Measurements from ENCODE around the gene CDH22. TPM values are rescaled to one million over a fixed set of nuclear protein-coding genes. Genes with fewer than 3 reads are reported as not detected.

CDH22 gene
- total RNA-seq, 3 donors from 2014 or later: 0.15 to 0.66 (median 0.16) TPM

DNA sequence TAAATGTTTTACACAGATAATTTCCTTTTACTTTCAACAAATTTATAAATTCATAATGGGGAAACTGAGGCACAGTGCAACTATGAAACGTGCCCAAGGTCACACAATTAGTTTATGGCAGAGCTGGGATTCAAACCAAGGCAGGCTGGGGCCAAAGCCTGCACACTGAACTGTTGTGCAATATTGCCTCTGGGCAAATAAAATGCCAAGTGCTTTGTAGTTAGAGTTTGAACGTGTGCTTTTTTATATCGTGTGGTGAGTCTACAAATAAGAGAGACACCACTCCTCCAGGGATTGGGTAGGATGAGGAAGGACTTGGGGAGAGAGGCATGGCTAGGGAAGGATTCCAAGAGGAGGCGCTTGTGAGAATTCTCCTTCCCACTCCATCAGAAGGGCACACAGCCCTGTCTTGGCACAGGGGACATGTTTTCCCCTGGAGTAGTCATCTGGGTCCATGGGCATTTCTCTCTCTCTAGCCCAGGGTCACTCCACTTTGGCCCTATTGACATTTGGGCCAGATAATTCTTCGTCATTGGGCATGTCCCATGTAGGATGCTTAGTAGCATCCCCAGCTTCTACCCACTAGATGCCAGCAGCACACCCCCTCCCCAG is 2.8 kb upstream of the CDH22 start:
- Histone ChIP-seq H3K27me3 (peaks cover 2 to 94% of the 10 kb centered on the region in 2 donors), H3K9me3 (no peaks in the 10 kb centered on the region), H3K4me1 (peaks cover 3 to 13% of the 10 kb centered on the region in 2 donors), H3K36me3 (no peaks in the 10 kb centered on the region), H3K27ac (no peak overlapping the region), H3K4me3 (no peak overlapping the region)
- DNase-seq (ENCODE audit: low spot score in 2 of 2): no peak
- TF ChIP-seq CTCF (IDR thresholded peaks at IDR 0.05) (no peak), POLR2A (IDR thresholded peaks at IDR 0.05) (no peak), POLR2AphosphoS5 (IDR thresholded peaks at IDR 0.05) (no peak)
- intact Hi-C loops (cut with DNase I; ENCODE audit: low total_unique reads): no loop called here

GRCh38 chr20:46309945-46310344 is 1.6 kb upstream of the CDH22 start:
- no peak for TF ChIP-seq POLR2AphosphoS5 (IDR thresholded peaks at IDR 0.05)
- no peak for TF ChIP-seq POLR2A (IDR thresholded peaks at IDR 0.05)
- TF ChIP-seq CTCF (IDR thresholded peaks at IDR 0.05): no peak
- Histone ChIP-seq H3K4me3 (no peak overlapping the region), H3K36me3 (no peaks in the 10 kb centered on the region), H3K27ac (no peak overlapping the region), H3K9me3 (no peaks in the 10 kb centered on the region), H3K4me1 (peaks cover 3 to 13% of the 10 kb centered on the region in 2 donors), H3K27me3 (peaks cover 2 to 88% of the 10 kb centered on the region in 2 donors)
- DNase-seq (ENCODE audit: low spot score in 2 of 2): no peak
- intact Hi-C loops (cut with DNase I; ENCODE audit: low total_unique reads): no loop called here

DNA sequence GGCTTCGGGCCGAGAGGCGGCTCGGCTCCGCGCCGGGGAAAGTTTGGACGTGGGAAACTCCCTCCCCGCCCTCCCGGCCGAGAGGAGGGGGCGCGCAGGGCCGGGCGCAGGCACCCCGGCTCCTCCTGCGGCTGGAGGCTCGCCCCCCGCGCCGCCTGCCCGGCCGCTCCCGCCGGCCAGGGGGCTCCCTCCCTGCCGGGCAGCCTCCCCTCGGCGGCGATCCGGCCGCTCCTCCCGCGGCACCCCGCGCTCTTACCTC is 370 bp downstream of the CDH22 start:
- Histone ChIP-seq H3K4me3 (peak overlapping the region; percentile 41 to 70 (median 51)), H3K36me3 (no peaks in the 10 kb centered on the region), H3K27ac (no peak overlapping the region), H3K9me3 (no peaks in the 10 kb centered on the region), H3K27me3 (peaks cover 2 to 81% of the 10 kb centered on the region in 2 donors), H3K4me1 (peaks cover 3 to 13% of the 10 kb centered on the region in 2 donors)
- TF ChIP-seq CTCF (IDR thresholded peaks at IDR 0.05) (no peak), POLR2A (IDR thresholded peaks at IDR 0.05) (no peak), POLR2AphosphoS5 (IDR thresholded peaks at IDR 0.05) (no peak)
- intact Hi-C loops (cut with DNase I; ENCODE audit: low total_unique reads): no loop called here
- no peak for DNase-seq (ENCODE audit: low spot score in 2 of 2)

- no peak for DNase-seq (ENCODE audit: low spot score in 2 of 2)
- no peak for TF ChIP-seq POLR2A (IDR thresholded peaks at IDR 0.05)
- peak in 2 of 3 donors; percentile 63 to 81 for TF ChIP-seq CTCF (IDR thresholded peaks at IDR 0.05)
- TF ChIP-seq POLR2AphosphoS5 (IDR thresholded peaks at IDR 0.05): no peak
- Histone ChIP-seq H3K4me3 (peak overlapping the region; percentile 41 to 70 (median 51)), H3K36me3 (no peaks in the 10 kb centered on the region), H3K9me3 (no peaks in the 10 kb centered on the region), H3K4me1 (peaks cover 3 to 13% of the 10 kb centered on the region in 2 donors), H3K27me3 (peaks cover 2 to 80% of the 10 kb centered on the region in 2 donors), H3K27ac (no peak overlapping the region)
- intact Hi-C loops (cut with DNase I; ENCODE audit: low total_unique reads): no loop called here
These were observed 929 bp downstream of the CDH22 start for GRCh38 chr20:46307139-46307998.

DNA sequence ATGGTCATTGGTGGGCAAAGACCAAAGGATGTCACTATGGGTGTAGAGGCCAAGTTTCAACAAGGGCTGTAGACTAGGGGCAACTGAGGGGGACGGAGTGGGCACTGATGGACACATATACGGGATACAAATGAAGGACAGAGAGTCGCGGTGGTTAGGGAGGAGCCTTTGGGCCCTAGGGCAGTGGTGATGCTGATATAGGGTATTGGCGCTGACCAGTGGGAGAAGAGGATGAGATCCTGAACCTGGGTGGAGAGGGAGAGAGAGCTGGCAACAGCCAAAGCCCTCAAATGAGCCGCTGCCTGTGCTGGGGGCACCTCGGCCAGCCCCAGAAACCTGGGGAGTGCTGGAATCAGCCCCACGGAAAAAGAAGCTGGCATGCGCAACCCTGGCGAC is 1.6 kb downstream of the CDH22 start:
- no peaks in the 10 kb centered on the region for H3K9me3 ChIP-seq
- intact Hi-C loops (cut with DNase I; ENCODE audit: low total_unique reads): no loop called here
- TF ChIP-seq POLR2A (IDR thresholded peaks at IDR 0.05) (no peak), CTCF (IDR thresholded peaks at IDR 0.05) (no peak), POLR2AphosphoS5 (IDR thresholded peaks at IDR 0.05) (no peak)
- H3K4me3 ChIP-seq: no peak overlapping the region
- H3K27me3 ChIP-seq: peaks cover 2 to 74% of the 10 kb centered on the region in 2 donors
- H3K27ac ChIP-seq: no peak overlapping the region
- DNase-seq (ENCODE audit: low spot score in 2 of 2): no peak
- H3K4me1 ChIP-seq: peaks cover 3 to 13% of the 10 kb centered on the region in 2 donors
- no peaks in the 10 kb centered on the region for H3K36me3 ChIP-seq
